SU-DHL-6 (cell line): ENCODE measurements around the gene TNRC6B.
A peak's percentile ranks its signal among the peaks of the same experiment; 100 is the strongest.

ENCODE experiments used
- H2AFZ ChIP-seq: fragments of 200-600 bp; sonication (generic); 2 replicates; pipeline ENCODE4 v1.6.1; 2014; ENCODE audit warnings: low read depth, mild to moderate bottlenecking, moderate library complexity, mixed read lengths, antibody characterized with exemption, low read length; ENCODE audit not compliant: severe bottlenecking
- H3F3A ChIP-seq: fragments of 200-600 bp; shearing (Covaris generic); 2 replicates; pipeline ENCODE4 v1.6.0; 2016; ENCODE audit warnings: antibody characterized with exemption, mild to moderate bottlenecking; ENCODE audit not compliant: insufficient read depth
- H3K27ac ChIP-seq: fragments of 200-600 bp; sonication (generic); 2 replicates; pipeline ENCODE4 v1.5.1; 2016; ENCODE audit warnings: low read depth, mild to moderate bottlenecking, low read length, moderate library complexity, mixed read lengths
- H3K27me3 ChIP-seq: fragments of 200-600 bp; sonication (generic), shearing (Covaris generic); 2 replicates; pipeline ENCODE4 v1.6.0; 2014; ENCODE audit warnings: mild to moderate bottlenecking, low read length
- H3K36me3 ChIP-seq: fragments of 200-600 bp; sonication (generic); 2 replicates; pipeline ENCODE4 v1.6.1; 2014; ENCODE audit warnings: mild to moderate bottlenecking, low read length, mixed read lengths
- H3K4me2 ChIP-seq: fragments of 300-600, 200-600 bp; shearing (Covaris generic), sonication (generic); 2 replicates; pipeline ENCODE4 v1.6.0; 2014; ENCODE audit warnings: low read length, low read depth, mild to moderate bottlenecking; ENCODE audit not compliant: poor library complexity, severe bottlenecking
- H3K4me3 ChIP-seq: fragments of 200-600 bp; sonication (generic); 2 replicates; pipeline ENCODE4 v1.5.1; 2014; ENCODE audit warnings: antibody characterized with exemption, low read length, mild to moderate bottlenecking, mixed read lengths; ENCODE audit not compliant: insufficient read depth, poor library complexity, severe bottlenecking
- H3K79me2 ChIP-seq: fragments of 200-600 bp; sonication (generic); 2 replicates; pipeline ENCODE4 v1.6.1; 2014; ENCODE audit warnings: mild to moderate bottlenecking, low read length, moderate library complexity; ENCODE audit not compliant: insufficient read depth
- H3K9ac ChIP-seq: fragments of 200-600 bp; sonication (generic); 2 replicates; pipeline ENCODE4 v1.7.0; 2014; ENCODE audit warnings: mild to moderate bottlenecking, low read length
- H3K9me2 ChIP-seq: fragments of 200-600 bp; sonication (generic); replicated peaks from 2 replicates; pipeline ENCODE4 v1.6.1; 2014; ENCODE audit warnings: low read length; ENCODE audit not compliant: insufficient read depth
- H3K9me3 ChIP-seq: fragments of 200-600 bp; sonication (generic); 2 replicates; pipeline ENCODE4 v1.6.1; 2014; ENCODE audit warnings: low read length, mixed read lengths; ENCODE audit not compliant: insufficient read depth
- H4K20me1 ChIP-seq: fragments of 200-600 bp; sonication (generic); 2 replicates; pipeline ENCODE4 v1.6.1; 2014; ENCODE audit warnings: low read depth, mild to moderate bottlenecking, antibody characterized with exemption, low read length, moderate library complexity, mixed read lengths
- EZH2phosphoT487 ChIP-seq: fragments of 200-600 bp; sonication (generic), shearing (Covaris generic); conservative IDR thresholded peaks from 2 replicates; pipeline ENCODE4 v1.6.1; 2018; ENCODE audit warnings: mild to moderate bottlenecking, antibody characterized with exemption, low read length, moderate library complexity, mixed read lengths
- TF ChIP-seq, protein P1 (sequence below): fragments of 200-600 bp; sonication (generic); IDR thresholded peaks from one replicate; pipeline ENCODE4 v1.5.1; 2017; ENCODE audit warnings: antibody characterized with exemption, mild to moderate bottlenecking, low read length, moderate library complexity; ENCODE audit not compliant: insufficient read depth, poor library complexity, severe bottlenecking

The TNRC6B gene

DNA sequence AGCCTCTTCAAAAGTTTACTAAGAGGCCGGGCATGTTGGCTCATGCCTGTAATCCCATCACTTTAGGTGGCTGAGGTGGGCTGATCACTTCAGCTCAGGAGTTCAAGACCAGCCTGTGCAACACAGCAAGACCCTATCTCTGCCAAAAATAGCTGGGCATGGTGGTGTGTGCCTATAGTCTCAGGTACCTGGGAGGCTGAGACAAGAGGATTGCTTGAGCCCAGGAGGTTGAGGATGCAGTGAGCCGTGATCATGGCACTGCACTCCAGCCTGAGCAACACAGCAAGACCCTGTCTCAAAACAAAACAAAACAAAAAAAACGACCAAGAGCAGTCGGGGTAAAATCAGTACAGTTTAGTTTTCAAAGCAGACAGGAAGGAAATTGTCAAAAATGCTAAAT is 163.9 kb downstream of the TNRC6B start:
- Histone ChIP-seq H3K36me3 (no peaks in the 10 kb centered on the region), H3K4me2 (no peak overlapping the region), H3K9ac (no peak overlapping the region), H3K9me2 (no peaks in the 10 kb centered on the region), H4K20me1 (no peaks in the 10 kb centered on the region), H3K79me2 (peaks cover under 1% of the 10 kb centered on the region; the same call in 1 of the 2 replicates), H3K27ac (no peak overlapping the region), H3K9me3 (no peaks in the 10 kb centered on the region), H3K27me3 (no peaks in the 10 kb centered on the region), H3F3A (peaks cover 19% of the 10 kb centered on the region), H2AFZ (no peak overlapping the region), H3K4me3 (no peak overlapping the region)
- TF ChIP-seq EZH2phosphoT487: no peak
- TF ChIP-seq, protein P1, sequence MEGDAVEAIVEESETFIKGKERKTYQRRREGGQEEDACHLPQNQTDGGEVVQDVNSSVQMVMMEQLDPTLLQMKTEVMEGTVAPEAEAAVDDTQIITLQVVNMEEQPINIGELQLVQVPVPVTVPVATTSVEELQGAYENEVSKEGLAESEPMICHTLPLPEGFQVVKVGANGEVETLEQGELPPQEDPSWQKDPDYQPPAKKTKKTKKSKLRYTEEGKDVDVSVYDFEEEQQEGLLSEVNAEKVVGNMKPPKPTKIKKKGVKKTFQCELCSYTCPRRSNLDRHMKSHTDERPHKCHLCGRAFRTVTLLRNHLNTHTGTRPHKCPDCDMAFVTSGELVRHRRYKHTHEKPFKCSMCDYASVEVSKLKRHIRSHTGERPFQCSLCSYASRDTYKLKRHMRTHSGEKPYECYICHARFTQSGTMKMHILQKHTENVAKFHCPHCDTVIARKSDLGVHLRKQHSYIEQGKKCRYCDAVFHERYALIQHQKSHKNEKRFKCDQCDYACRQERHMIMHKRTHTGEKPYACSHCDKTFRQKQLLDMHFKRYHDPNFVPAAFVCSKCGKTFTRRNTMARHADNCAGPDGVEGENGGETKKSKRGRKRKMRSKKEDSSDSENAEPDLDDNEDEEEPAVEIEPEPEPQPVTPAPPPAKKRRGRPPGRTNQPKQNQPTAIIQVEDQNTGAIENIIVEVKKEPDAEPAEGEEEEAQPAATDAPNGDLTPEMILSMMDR: no peak

DNA sequence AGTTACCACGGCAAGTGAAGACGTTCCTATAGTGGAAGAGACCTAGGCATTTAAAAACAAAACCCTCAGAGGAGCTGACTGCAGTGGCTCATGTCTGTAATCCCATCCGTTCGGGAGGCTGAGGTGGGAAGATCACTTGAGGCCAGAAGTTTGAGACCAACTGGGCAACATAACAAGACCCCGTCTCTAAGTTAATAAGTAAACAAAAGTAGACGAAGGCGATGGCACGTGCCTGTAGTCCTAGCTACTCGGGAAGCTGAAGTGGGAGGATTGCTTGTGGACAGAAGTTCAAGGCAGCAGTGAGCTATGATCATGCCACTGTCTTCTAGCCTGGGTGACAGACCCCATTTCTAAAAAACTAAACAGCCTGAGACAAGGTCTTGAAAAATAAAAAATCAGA is 164.8 kb downstream of the TNRC6B start:
- peaks cover 21% of the 10 kb centered on the region for H3F3A ChIP-seq
- no peaks in the 10 kb centered on the region for H3K9me2 ChIP-seq
- no peaks in the 10 kb centered on the region for H3K36me3 ChIP-seq
- no peaks in the 10 kb centered on the region for H3K27me3 ChIP-seq
- no peaks in the 10 kb centered on the region for H4K20me1 ChIP-seq
- no peaks in the 10 kb centered on the region for H3K9me3 ChIP-seq
- no peak overlapping the region for H3K4me3 ChIP-seq
- no peak overlapping the region for H3K27ac ChIP-seq
- H3K9ac ChIP-seq: no peak overlapping the region
- H3K79me2 ChIP-seq: peaks cover 10% of the 10 kb centered on the region
- TF ChIP-seq, protein P1: no peak
- TF ChIP-seq EZH2phosphoT487: no peak
- no peak overlapping the region for H2AFZ ChIP-seq
- no peak overlapping the region for H3K4me2 ChIP-seq

DNA sequence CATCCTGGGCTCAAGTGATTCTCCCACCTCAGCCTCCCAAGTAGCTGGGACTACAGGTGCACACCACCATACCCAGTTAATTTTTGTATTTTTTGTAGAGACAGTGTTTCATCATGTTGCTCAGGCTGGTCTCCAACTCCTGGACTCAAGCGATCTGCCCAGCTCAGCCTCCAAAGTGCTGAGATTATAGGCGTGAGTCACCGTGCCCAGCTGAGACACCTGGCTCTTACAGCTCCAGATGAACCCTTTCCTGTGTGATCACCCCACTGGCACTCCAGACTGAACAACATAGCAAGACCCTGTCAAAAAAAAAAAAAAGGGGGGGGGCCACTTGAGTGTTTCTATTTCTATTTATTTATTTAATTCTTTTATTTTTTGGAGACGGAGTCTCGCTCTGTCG is 167.5 kb downstream of the TNRC6B start:
- Histone ChIP-seq H3F3A (peaks cover 26% of the 10 kb centered on the region), H4K20me1 (no peaks in the 10 kb centered on the region), H3K27ac (peak overlapping the region; percentile 93), H3K4me3 (peak overlapping the region; percentile 89), H3K79me2 (peaks cover 37% of the 10 kb centered on the region), H3K9ac (peak overlapping the region; percentile 71), H3K9me3 (no peaks in the 10 kb centered on the region), H3K36me3 (peaks cover 15% of the 10 kb centered on the region; the same call in 1 of the 2 replicates), H3K9me2 (no peaks in the 10 kb centered on the region), H3K27me3 (no peaks in the 10 kb centered on the region), H3K4me2 (peak overlapping the region; percentile 79), H2AFZ (peak overlapping the region; percentile 61)
- TF ChIP-seq EZH2phosphoT487: no peak
- TF ChIP-seq, protein P1: no peak
